ENCODE results near the gene COBL.

DNA sequence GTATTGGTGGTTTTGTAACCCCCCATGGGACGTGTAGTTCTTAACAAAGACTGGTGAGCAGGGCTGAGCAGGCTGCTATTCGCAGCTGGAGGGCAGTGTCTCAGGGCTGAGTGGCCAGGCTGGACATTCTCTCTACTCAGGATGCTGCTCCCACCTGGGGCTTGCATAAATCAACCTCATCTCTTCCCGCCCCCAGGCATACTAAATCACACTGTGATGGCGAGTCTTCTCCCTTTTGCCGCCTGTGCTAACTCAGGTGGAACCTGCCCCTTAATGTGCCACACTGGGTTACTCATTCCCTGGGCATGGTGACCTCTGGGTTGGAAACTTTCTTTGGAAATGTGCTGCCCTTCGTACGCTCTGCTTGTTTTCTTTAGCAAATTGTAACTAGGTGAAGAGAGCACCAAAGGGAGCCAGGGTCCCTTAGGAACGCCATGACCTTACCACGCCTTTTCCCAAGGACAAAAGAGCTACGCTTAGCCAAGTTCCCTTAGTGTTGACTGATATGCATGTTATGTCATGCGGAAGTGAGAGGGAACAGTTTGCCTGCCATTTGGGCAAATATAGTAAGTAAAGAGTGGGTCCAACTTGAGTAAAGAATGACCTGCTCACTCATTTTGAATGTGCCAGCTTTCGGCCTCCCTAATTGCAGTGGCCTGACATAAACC, 40.4 kb upstream of the COBL start:
- TF ChIP-seq, protein P1, sequence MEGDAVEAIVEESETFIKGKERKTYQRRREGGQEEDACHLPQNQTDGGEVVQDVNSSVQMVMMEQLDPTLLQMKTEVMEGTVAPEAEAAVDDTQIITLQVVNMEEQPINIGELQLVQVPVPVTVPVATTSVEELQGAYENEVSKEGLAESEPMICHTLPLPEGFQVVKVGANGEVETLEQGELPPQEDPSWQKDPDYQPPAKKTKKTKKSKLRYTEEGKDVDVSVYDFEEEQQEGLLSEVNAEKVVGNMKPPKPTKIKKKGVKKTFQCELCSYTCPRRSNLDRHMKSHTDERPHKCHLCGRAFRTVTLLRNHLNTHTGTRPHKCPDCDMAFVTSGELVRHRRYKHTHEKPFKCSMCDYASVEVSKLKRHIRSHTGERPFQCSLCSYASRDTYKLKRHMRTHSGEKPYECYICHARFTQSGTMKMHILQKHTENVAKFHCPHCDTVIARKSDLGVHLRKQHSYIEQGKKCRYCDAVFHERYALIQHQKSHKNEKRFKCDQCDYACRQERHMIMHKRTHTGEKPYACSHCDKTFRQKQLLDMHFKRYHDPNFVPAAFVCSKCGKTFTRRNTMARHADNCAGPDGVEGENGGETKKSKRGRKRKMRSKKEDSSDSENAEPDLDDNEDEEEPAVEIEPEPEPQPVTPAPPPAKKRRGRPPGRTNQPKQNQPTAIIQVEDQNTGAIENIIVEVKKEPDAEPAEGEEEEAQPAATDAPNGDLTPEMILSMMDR (IDR thresholded peaks at IDR 0.05): no peak
- no peak for TF ChIP-seq EP300 (IDR thresholded peaks at IDR 0.05)
- TF ChIP-seq POLR2A (IDR thresholded peaks at IDR 0.05): no peak
- no peak for TF ChIP-seq POLR2AphosphoS5 (IDR thresholded peaks at IDR 0.05)
